GM19467 (cell line): Measurements from ENCODE around the gene ADCY1.

Source experiments
- ATAC-seq: cut with Tn5 transposase; IDR thresholded peaks from one replicate; pipeline ENCODE4 v1.9.1; 2021; ENCODE audit warnings: mild to moderate bottlenecking, moderate library complexity; ENCODE audit not compliant: unreplicated experiment

The ADCY1 gene

GRCh38 chr7:45689011-45689796, 115.0 kb downstream of the ADCY1 start:
- ATAC-seq, result no peak

- ATAC-seq, result no peak
These were observed 115.9 kb downstream of the ADCY1 start for GRCh38 chr7:45689797-45690761.

- no peak for ATAC-seq
These were observed 116.6 kb downstream of the ADCY1 start for GRCh38 chr7:45690762-45691150.

GRCh38 chr7:45691155-45691656, 117.0 kb downstream of the ADCY1 start:
- no peak for ATAC-seq

- ATAC-seq, result no peak
These were observed 117.9 kb downstream of the ADCY1 start for GRCh38 chr7:45692031-45692430.

GRCh38 chr7:45695249-45695995, 121.3 kb downstream of the ADCY1 start:
- no peak for ATAC-seq

- ATAC-seq, result no peak
These were observed 122.3 kb downstream of the ADCY1 start for GRCh38 chr7:45696476-45696875.

- ATAC-seq, result no peak
These were observed 123.5 kb downstream of the ADCY1 start for GRCh38 chr7:45697576-45698136.

GRCh38 chr7:45698303-45699014, 124.3 kb downstream of the ADCY1 start:
- ATAC-seq, result no peak

- no peak for ATAC-seq
These were observed 124.8 kb downstream of the ADCY1 start for GRCh38 chr7:45699015-45699309.

GRCh38 chr7:45699726-45700390, 125.7 kb downstream of the ADCY1 start:
- no peak for ATAC-seq

- ATAC-seq, result no peak
These were observed 126.4 kb downstream of the ADCY1 start for GRCh38 chr7:45700556-45700955.

GRCh38 chr7:45701701-45702510, 127.7 kb downstream of the ADCY1 start:
- ATAC-seq, result no peak

- ATAC-seq, result no peak
These were observed 128.6 kb downstream of the ADCY1 start for GRCh38 chr7:45702751-45703150.

- no peak for ATAC-seq
These were observed 129.2 kb downstream of the ADCY1 start for GRCh38 chr7:45703373-45703821.

- no peak for ATAC-seq
These were observed 129.9 kb downstream of the ADCY1 start for GRCh38 chr7:45703911-45704682.

- no peak for ATAC-seq
These were observed 130.5 kb downstream of the ADCY1 start for GRCh38 chr7:45704683-45705016.
